NCI-H2227 (cell line): ENCODE results near the gene SF3B4.

Experiments used
- DNase-seq: peaks from one replicate; lab custom pipeline; 2025; ENCODE audit not compliant: unreplicated experiment; lab: John Stamatoyannopoulos, UW

The SF3B4 gene

DNA sequence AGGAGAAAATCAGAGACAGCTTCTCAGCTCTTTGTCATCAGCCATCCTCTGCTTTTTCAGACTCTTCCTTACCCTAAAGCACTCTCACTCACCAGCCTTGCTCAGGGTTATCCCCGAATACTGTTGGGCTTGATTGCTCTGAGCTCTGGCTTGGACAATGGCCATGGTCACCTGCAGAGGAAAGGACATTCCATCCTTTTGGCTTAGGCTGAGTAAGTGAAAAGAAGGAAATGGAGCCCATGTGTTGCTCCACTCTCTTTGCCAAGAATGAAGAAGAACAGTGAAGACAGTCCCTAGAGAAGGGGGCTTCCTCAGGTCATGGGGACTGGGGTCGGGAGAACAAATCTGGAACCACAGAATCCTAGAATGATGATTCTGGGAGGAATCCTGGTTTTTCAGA, 6.8 kb upstream of the SF3B4 start:
- DNase-seq = no peak

DNA sequence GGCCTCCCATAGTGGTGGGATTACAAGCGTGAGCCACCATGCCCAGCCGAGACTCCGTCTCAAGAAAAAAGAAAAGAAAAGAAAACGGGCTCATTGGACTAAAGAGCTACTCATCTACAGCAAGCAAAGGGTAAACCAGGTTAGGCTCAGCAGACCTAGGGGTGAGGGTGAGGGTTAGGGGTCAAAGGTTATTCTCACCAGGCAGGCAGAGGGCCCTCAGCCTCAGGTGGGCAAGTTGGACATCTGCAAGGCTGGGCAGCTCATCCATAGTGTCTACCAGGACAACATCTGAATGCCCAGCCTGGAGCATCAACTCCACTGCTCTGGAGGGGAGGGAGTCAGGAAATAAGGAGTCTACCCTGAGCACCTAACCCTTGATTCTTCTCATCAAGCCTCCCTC, 5.6 kb upstream of the SF3B4 start:
- DNase-seq = no peak

GRCh38 chr1:149932474-149932873, 4.9 kb upstream of the SF3B4 start:
- DNase-seq = no peak

DNA sequence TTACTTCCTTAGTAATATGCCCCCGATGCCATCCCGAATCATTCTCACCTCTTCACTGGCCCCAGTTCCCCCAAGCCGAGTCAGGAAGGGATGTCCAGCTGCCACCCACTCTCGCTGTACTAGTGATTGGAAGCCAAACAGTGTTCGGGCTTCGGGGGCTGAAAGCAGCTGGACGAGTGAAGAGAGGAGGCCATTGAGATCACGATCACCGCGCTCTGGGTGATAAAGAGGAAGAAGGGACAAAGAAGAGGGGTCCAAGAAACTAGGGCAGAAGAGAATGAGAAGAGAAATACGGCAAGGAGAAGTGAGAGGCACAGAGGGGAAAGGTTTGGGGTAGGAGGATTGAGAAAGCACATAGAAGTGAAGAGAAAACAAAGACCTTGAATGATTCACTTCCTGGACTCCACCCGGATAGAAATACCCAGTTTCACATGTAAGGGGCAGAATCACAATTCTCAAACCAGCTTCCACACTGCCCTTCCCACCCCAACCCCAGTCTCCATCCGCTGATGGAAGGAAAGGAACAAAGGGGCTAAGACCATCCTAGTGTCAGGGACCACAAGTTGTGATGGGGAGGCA, 3.7 kb upstream of the SF3B4 start:
- DNase-seq = no peak

GRCh38 chr1:149929856-149930255, 2.3 kb upstream of the SF3B4 start:
- DNase-seq = no peak

GRCh38 chr1:149928401-149928724, 760 bp upstream of the SF3B4 start:
- DNase-seq = no peak

DNA sequence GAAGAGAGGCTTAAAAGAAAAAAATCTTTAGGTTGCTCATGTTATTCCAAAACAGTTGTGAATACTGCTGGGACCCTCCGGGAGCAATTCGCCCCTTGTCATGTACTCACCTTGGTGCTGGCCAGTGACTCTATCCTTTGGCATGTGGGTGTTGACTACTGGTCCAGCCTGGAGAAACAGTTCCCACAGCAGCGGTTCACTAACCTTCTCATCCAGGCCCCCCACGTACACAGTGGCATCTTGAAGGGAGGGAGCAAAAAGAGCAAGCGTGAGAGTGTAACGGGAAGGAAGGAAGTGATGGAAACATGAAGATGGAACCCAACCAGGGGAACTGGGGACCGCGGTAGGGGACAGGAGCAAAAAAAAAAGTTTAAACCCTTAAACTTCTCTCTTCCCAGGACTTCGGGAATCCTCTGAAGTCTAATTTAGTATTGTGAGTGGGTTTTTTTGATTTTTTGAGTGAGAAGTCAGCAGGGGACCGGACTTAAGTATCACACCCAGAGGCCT, 494 bp downstream of the SF3B4 start:
- no peak for DNase-seq

DNA sequence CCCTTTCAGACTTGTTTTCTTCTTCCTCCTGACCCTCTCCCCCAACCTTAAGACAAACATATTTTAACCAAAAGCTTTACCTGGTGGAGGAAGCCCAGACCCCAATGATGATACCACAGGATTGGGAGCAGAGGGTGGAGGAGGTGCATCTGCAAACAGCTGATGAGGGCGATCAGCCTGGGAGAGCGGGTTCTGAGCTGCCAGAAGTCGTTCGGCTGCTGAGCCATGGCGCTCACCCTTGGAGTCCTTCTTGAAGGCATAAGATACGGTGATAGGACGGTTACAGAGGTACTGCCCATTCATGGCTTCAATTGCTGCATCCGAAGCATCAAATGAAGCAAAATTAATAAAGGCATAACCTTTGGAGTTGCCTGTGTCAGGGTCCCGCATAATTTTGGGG, 1.3 kb downstream of the SF3B4 start:
- DNase-seq = no peak

DNA sequence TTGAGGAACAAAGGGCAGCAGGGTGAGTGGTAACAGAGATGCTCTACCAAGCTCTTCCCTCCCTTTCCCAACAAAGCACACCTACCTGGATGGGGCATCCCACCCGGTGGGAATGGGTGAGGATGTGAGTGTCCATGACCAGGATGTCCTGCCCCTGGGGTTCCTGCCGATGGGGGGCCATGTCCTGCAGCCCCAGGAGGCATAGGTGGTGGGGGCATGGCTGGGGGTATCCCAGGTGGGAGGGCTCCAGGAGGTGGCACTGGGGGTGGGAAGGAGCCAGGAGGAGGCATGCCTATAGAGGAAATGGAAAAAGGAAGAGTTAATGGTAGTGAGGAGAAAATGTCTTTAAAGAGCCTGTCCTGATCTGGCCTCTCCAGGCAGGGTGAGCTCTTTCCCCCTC, 1.9 kb downstream of the SF3B4 start:
- no peak for DNase-seq

- no peak for DNase-seq
These were observed 2.3 kb downstream of the SF3B4 start for GRCh38 chr1:149925345-149925744.

- DNase-seq = no peak
These were observed 4.0 kb downstream of the SF3B4 start for GRCh38 chr1:149923626-149924025.

- DNase-seq = peak; percentile 80
These were observed 9.9 kb downstream of the SF3B4 start, which contains the start of gene SV2A for GRCh38 chr1:149917571-149918144. TSS of gene SV2A (minus strand) at chr1:149917844. CDS start at chr1:149913840, 4,004 bp downstream.

- DNase-seq = no peak
These were observed 10.7 kb downstream of the SF3B4 start for GRCh38 chr1:149916898-149917252.

GRCh38 chr1:149916193-149916897, 11.3 kb downstream of the SF3B4 start:
- DNase-seq = no peak

DNA sequence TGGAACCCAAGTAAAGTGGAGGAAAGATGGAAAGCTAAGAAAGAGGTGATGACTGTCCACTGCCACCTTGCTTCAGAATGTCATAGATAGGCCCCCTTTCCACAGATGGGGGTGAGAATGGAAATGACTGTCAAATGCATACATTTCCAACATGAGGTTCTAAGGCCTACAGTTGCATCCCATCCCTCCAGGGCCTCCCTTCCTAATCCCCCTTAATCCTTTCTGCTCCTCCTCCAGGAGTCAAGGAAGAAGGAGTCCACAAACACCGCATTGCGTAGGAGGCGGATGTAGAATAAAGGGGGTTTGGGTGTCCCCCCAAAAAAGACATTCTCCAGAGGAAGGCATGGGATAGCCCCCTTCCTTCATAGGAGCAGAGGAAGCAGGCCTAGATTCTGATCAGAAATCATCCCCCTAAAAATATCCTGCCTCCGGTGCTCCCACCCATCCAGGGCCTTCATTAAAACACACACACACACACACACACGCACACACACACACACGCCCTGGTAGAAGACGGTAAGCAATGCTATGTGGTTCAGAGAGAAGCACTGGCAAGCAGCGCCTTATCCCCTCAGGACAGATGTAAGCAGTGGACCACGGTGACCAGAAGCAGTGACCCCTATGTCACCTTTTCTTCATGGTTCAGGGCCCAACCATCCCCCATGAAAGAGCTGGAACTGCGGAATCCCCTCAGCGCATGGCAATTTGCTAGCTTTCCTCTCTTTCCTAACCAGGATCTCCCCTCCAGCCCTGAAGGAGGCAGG, 12.0 kb downstream of the SF3B4 start:
- DNase-seq = peak; percentile 19

DNA sequence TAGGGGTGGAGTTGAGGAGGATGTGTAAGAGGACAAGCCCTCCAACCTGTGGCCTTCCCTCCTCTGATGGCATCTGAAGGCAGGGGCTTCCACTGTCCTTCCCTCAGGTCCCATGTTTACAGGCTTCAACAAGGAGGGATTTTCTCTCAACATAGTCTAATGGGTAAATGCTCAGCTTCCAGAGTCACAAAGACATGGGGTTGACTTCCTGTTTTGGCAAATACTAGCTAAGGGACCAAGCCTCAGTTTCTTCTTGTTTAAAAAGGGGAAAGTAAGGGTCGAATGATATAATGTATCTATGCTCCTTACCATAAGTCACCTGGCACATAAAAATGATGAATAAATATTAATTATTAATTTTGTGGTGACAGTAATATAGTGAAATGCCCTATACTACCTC, 13.1 kb downstream of the SF3B4 start:
- DNase-seq = no peak

GRCh38 chr1:149906570-149907075, 21.0 kb downstream of the SF3B4 start:
- DNase-seq = no peak

DNA sequence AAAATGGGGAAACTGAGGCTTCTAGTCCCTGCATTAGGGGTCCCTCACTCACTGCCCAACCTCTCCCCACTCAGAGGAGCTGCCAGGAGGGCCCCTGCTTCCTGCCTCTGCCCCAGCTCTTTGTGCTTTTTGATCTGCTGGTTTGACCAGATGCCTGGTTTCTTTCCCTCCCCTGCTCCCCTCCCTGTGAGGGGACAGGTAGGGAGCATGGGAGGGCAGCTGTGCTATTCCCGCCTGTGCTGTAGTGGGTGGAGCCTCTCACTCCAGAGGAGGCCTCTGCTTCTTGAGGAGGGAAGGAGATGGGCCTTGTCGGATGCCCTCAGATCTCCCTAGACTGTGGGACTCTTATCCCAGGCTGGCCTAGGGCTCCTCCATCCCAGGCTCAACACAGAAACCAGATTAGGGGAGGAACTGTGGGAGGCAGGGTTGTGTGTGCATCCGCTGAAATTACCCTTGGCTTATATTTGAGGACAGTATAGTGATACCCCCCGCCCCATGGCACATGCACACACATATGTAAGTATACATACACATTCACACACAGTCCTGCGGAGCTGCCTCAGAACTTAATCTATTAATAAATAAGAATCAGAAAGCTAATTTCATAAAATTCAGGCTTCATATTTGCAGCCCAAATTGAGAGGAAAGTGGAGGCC, 23.6 kb downstream of the SF3B4 start:
- no peak for DNase-seq

- peak; percentile 97 for DNase-seq
These were observed 27.9 kb downstream of the SF3B4 start, which contains the start of gene BOLA1 for GRCh38 chr1:149899460-149900284. TSS of gene BOLA1 (plus strand) at chr1:149899568. CDS start at chr1:149900060, 492 bp downstream.

DNA sequence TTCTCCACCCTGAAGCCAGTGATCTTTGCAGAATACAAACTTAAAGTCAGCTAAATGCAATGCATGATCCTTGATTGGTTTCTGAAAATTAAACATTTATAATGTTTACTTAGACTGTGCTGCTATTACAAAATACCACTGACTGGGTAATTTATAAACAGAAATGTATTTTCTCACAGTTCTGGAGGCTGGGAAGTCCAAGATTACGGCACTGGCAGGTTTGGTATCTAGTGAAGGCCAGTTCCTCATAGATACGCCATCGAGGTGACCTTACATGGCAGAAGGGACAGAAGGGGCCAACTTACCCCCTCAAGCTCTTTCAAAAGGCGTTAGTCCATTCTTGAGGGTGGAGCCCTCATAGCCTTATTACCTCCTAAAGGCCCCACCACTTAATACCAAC, 31.0 kb downstream of the SF3B4 start:
- no peak for DNase-seq
